Measurements from ENCODE around the gene PARL. TPM values are rescaled to one million over a fixed set of nuclear protein-coding genes. Genes with fewer than 3 reads are reported as not detected.

Gene PARL
- total and polyA plus RNA-seq, 2 of the 13 experiments (the other 11 are each of a cell fraction or from before 2014, with no cell fraction given) = 46.3 to 58.6 TPM

DNA sequence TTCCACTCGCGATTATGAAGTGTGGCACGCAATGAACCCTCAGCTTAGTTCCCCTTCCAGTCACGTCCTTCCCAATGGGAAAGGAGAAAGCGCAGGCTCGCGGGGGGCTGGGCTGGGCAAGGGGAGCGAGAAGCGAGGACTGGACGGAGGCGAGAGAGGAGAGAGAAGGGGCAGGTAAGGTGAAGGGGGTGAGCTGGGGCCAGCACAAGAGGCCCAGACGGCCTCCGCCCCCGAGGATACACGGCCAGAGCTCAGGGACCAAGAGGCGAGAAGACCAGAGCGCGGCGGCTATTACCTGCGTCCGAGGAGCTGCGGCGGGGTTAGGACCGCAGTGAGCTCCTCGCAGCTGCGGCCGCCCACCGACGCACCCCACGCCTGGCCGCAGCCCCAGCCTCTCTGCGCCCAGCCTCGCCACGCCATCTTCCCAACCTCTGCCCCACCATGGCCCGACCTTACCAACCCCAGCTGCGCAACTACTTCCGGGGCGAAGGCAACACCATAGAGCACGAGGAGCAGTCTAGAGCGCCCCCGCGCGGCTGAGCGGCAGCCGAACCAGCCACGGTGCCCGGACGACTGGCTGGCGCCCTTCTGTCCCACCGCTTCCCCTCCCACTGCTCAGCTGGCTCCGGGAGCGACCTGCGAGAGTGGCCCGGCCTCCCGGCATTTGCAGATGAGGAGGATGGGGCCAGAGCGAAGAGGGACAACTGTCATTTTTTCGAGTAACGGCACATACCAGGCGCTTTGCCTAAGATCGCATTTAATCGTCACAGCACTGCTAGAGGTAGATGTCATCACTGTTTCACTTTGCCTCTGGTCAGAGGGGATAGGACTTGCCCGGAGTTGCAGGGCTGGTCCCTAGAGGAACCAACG lies at the start of gene PARL (continued):
- TF ChIP-seq ZNF83 (CRISPR knock-in tag; IDR thresholded peaks at IDR 0.05; ENCODE audit: borderline replicate concordance) (no peak), BRD4 (CRISPR knock-in tag; IDR thresholded peaks at IDR 0.05) (peak; percentile 89), DPF2 (CRISPR knock-in tag; IDR thresholded peaks at IDR 0.05; ENCODE audit: borderline replicate concordance, low read depth) (no peak), MTF2 (CRISPR knock-in tag; IDR thresholded peaks at IDR 0.05; ENCODE audit: borderline replicate concordance) (peak; percentile 83; the same call in 1 of the 2 replicates), ZSCAN22 (CRISPR knock-in tag; IDR thresholded peaks at IDR 0.05) (no peak), LCORL (IDR thresholded peaks at IDR 0.05) (peak; percentile 41; the same call in 1 of the 2 replicates), LCORL (CRISPR knock-in tag; IDR thresholded peaks at IDR 0.05) (peak; percentile 96), SMYD3 (CRISPR knock-in tag; IDR thresholded peaks at IDR 0.05) (peak; percentile 67; the same call in 1 of the 2 replicates), ZNF253 (CRISPR knock-in tag; IDR thresholded peaks at IDR 0.05; ENCODE audit: borderline replicate concordance) (peak; percentile 79; the same call in 1 of the 2 replicates), NCOA2 (CRISPR knock-in tag; IDR thresholded peaks at IDR 0.05) (peak; percentile 69; the same call in 1 of the 2 replicates), ATRX (CRISPR knock-in tag; IDR thresholded peaks at IDR 0.05; ENCODE audit: borderline replicate concordance) (no peak), STAT5B (CRISPR knock-in tag; IDR thresholded peaks at IDR 0.05) (0 out of 2 replicates have a peak, but pooled peaks have one; percentile 84), AHR (CRISPR knock-in tag; IDR thresholded peaks at IDR 0.05) (peak; percentile 95), HNRNPL (IDR thresholded peaks at IDR 0.05; ENCODE audit: low read depth, low read length) (peak; percentile 86), MEIS1 (CRISPR knock-in tag; IDR thresholded peaks at IDR 0.05; ENCODE audit: borderline replicate concordance) (no peak), GATAD2A (CRISPR knock-in tag; IDR thresholded peaks at IDR 0.05) (peak; percentile 82; the same call in 1 of the 2 replicates), MIER3 (CRISPR knock-in tag; IDR thresholded peaks at IDR 0.05; ENCODE audit: borderline replicate concordance) (peak; percentile 97; the same call in 1 of the 2 replicates)
- TF ChIP-seq, protein P1, sequence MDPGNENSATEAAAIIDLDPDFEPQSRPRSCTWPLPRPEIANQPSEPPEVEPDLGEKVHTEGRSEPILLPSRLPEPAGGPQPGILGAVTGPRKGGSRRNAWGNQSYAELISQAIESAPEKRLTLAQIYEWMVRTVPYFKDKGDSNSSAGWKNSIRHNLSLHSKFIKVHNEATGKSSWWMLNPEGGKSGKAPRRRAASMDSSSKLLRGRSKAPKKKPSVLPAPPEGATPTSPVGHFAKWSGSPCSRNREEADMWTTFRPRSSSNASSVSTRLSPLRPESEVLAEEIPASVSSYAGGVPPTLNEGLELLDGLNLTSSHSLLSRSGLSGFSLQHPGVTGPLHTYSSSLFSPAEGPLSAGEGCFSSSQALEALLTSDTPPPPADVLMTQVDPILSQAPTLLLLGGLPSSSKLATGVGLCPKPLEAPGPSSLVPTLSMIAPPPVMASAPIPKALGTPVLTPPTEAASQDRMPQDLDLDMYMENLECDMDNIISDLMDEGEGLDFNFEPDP (CRISPR knock-in tag; conservative IDR thresholded peaks at IDR 0.05) = no peak
- TF ChIP-seq, protein P2, sequence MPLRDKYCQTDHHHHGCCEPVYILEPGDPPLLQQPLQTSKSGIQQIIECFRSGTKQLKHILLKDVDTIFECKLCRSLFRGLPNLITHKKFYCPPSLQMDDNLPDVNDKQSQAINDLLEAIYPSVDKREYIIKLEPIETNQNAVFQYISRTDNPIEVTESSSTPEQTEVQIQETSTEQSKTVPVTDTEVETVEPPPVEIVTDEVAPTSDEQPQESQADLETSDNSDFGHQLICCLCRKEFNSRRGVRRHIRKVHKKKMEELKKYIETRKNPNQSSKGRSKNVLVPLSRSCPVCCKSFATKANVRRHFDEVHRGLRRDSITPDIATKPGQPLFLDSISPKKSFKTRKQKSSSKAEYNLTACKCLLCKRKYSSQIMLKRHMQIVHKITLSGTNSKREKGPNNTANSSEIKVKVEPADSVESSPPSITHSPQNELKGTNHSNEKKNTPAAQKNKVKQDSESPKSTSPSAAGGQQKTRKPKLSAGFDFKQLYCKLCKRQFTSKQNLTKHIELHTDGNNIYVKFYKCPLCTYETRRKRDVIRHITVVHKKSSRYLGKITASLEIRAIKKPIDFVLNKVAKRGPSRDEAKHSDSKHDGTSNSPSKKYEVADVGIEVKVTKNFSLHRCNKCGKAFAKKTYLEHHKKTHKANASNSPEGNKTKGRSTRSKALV (CRISPR knock-in tag; IDR thresholded peaks at IDR 0.05) = peak; percentile 75; the same call in 1 of the 2 replicates
- TF ChIP-seq, protein P3, sequence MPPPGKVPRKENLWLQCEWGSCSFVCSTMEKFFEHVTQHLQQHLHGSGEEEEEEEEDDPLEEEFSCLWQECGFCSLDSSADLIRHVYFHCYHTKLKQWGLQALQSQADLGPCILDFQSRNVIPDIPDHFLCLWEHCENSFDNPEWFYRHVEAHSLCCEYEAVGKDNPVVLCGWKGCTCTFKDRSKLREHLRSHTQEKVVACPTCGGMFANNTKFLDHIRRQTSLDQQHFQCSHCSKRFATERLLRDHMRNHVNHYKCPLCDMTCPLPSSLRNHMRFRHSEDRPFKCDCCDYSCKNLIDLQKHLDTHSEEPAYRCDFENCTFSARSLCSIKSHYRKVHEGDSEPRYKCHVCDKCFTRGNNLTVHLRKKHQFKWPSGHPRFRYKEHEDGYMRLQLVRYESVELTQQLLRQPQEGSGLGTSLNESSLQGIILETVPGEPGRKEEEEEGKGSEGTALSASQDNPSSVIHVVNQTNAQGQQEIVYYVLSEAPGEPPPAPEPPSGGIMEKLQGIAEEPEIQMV (CRISPR knock-in tag; IDR thresholded peaks at IDR 0.05; ENCODE audit: low read depth) = peak; percentile 70
- TF ChIP-seq, protein P4, sequence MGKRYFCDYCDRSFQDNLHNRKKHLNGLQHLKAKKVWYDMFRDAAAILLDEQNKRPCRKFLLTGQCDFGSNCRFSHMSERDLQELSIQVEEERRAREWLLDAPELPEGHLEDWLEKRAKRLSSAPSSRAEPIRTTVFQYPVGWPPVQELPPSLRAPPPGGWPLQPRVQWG (CRISPR knock-in tag; IDR thresholded peaks at IDR 0.05; ENCODE audit: borderline replicate concordance, low read depth) = no peak

Data from HepG2 (cell line).